Hepatocyte (in vitro differentiated cells): ENCODE data around the gene NR2C2.

Experiments
- EZH2 ChIP-seq: fragments of 200-600 bp; sonication (generic); IDR thresholded peaks from 2 replicates; pipeline ENCODE4 v1.6.1; 2016; ENCODE audit warnings: antibody characterized with exemption, mild to moderate bottlenecking, borderline replicate concordance
- TF ChIP-seq, protein P1 (sequence below): fragments of 200-600 bp; sonication (generic); IDR thresholded peaks from 2 replicates; pipeline ENCODE4 v1.5.1; 2016; ENCODE audit warnings: antibody characterized with exemption, mild to moderate bottlenecking; ENCODE audit not compliant: poor library complexity

DNA sequence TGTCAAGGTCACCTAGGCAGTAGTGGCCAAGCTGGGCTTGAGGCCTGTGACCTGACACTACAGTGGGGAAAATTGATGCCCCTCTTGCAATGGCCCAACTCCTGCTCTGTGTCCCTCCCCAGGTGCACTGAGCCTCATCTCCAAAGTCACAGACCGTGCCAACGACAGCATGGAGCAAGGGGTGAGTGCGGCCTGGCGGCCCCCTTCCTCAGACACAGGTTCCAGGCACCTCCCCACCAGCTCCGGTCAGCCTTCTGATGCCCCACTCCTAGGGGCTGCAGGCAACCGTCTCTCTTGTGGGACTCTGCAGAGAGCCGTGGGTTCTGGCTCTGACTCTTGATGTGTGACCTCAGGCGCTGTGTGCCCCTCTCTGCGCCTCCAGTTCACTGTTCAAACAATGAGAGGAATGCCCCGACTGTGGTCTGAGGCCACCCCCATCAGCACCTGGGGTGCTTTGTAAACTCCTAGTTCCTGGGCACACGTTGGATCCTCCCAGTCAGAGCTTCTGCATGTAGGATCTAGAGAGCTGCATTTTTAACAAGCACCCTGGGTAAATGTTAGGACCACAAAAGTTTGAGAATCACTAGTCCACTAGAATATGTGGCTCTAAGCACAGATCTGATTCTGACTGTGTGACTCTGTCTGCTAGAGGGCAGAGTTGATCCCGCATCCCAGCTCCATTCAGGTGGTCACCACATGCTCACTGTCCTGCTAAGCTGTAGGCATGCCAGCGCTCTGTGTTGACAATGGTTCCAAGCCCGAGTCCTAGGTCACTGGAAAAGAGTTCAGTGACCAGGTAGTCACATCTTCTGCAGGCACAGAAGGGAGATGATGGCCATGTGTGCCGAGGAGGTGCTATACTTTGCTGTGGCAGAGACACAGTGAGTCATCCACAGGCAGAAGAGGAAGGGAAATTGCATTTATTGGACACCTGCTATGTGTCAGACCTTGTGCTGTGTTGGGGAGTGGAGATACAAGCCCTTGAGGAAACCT lies 46.2 kb upstream of the NR2C2 start:
- TF ChIP-seq, protein P1, sequence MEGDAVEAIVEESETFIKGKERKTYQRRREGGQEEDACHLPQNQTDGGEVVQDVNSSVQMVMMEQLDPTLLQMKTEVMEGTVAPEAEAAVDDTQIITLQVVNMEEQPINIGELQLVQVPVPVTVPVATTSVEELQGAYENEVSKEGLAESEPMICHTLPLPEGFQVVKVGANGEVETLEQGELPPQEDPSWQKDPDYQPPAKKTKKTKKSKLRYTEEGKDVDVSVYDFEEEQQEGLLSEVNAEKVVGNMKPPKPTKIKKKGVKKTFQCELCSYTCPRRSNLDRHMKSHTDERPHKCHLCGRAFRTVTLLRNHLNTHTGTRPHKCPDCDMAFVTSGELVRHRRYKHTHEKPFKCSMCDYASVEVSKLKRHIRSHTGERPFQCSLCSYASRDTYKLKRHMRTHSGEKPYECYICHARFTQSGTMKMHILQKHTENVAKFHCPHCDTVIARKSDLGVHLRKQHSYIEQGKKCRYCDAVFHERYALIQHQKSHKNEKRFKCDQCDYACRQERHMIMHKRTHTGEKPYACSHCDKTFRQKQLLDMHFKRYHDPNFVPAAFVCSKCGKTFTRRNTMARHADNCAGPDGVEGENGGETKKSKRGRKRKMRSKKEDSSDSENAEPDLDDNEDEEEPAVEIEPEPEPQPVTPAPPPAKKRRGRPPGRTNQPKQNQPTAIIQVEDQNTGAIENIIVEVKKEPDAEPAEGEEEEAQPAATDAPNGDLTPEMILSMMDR: no peak
- no peak for TF ChIP-seq EZH2
